Tibial nerve (tissue), 3 donors: ENCODE measurements around the gene THSD7B.

Experiments
- CTCF ChIP-seq, 5 experiments: fragments of 200-600 bp in 3 of 5; fragments of 450-650 bp in 2 of 5; sonication (generic) in 3 of 5; IDR thresholded peaks; one replicate each; pipeline ENCODE4 v1.5.1; 2016 to 2019; ENCODE audit warnings: antibody characterized with exemption in 5 of 5, mild to moderate bottlenecking in 3 of 5, moderate library complexity in 2 of 5
- POLR2A ChIP-seq, 2 donors: fragments of 450-650 bp; IDR thresholded peaks; one replicate each; pipeline ENCODE4 v1.6.1; 2017; ENCODE audit warnings: antibody characterized with exemption in 2 of 2, mild to moderate bottlenecking in 2 of 2, moderate library complexity in 2 of 2

GRCh38 chr2:137049518-137049917 is 284.2 kb downstream of the THSD7B start:
- no peak for TF ChIP-seq CTCF (IDR thresholded peaks at IDR 0.05)
- TF ChIP-seq POLR2A (IDR thresholded peaks at IDR 0.05), result no peak
